Chondrocyte (in vitro differentiated cells): Measurements from ENCODE around the gene TBXAS1. TPM values are rescaled to one million over a fixed set of nuclear protein-coding genes. Genes with fewer than 3 reads are reported as not detected.

Experiments used
- DNase-seq: peaks from one replicate; pipeline ENCODE4 v3.0.0; 2021; ENCODE audit warnings: mixed read lengths, low spot score
- H3K27ac Mint-ChIP-seq: one replicate; pipeline ENCODE4 v1.8.0; 2021; ENCODE audit warnings: mild to moderate bottlenecking, moderate library complexity, mixed read lengths; ENCODE audit not compliant: unreplicated experiment
- H3K27me3 Mint-ChIP-seq: 2 replicates; pipeline ENCODE4 v1.8.0; 2021; ENCODE audit warnings: low read depth, mixed read lengths
- H3K36me3 Mint-ChIP-seq: 2 replicates; pipeline ENCODE4 v1.8.0; 2021; ENCODE audit warnings: low read depth, mixed read lengths
- H3K4me1 Mint-ChIP-seq: 2 replicates; pipeline ENCODE4 v1.8.0; 2021; ENCODE audit warnings: low read depth, mild to moderate bottlenecking, mixed read lengths
- H3K4me3 Mint-ChIP-seq: one replicate; pipeline ENCODE4 v1.8.0; 2021; ENCODE audit warnings: mild to moderate bottlenecking, moderate library complexity, mixed read lengths; ENCODE audit not compliant: unreplicated experiment
- H3K9me3 Mint-ChIP-seq: 2 replicates; pipeline ENCODE4 v1.8.0; 2021; ENCODE audit warnings: low read depth, mixed read lengths
- CTCF ChIP-seq: fragments of 200-600 bp; sonication (generic); IDR thresholded peaks from 2 replicates; pipeline ENCODE4 v1.5.0; 2021; ENCODE audit warnings: antibody characterized with exemption, mild to moderate bottlenecking, moderate library complexity
- total RNA-seq: library from RNA; stranded (reverse); gene quantifications from 3 replicates; pipeline ENCODE4 v1.2.1, GENCODE V29; 2021

The TBXAS1 gene
- total RNA-seq, 1 donor from 2014 or later = 2.4 TPM

DNA sequence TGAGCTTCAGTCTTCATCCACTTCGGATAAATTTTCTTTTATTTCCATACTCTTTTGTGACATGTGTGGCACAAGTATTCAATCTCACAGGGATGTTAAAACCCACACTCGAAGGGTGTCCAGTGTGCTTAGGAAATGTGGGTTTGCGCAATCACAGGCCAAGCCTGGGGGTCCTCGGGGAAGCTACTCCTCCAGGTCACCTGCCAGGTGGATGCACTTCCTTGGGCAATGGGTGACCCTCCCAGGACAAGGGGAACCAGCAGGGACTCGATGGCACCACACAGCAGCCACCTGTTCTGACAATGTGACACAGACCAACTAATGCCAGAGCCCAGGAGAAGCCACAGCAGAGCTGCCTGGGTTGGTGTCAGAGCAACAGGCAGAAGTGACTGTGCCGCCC lies 194.7 kb downstream of the TBXAS1 start:
- Mint-ChIP-seq H3K27me3 (peaks cover 4% of the 10 kb centered on the region), H3K9me3 (no peaks in the 10 kb centered on the region), H3K4me1 (peaks cover 15% of the 10 kb centered on the region), H3K27ac (no peak overlapping the region), H3K36me3 (peaks cover 17% of the 10 kb centered on the region), H3K4me3 (no peak overlapping the region)
- DNase-seq = no peak
- no peak for TF ChIP-seq CTCF

GRCh38 chr7:140024585-140024984 lies 195.5 kb downstream of the TBXAS1 start:
- Mint-ChIP-seq H3K9me3 (no peaks in the 10 kb centered on the region), H3K36me3 (peaks cover 17% of the 10 kb centered on the region), H3K27ac (no peak overlapping the region), H3K4me1 (peaks cover 15% of the 10 kb centered on the region), H3K27me3 (no peaks in the 10 kb centered on the region), H3K4me3 (no peak overlapping the region)
- TF ChIP-seq CTCF = no peak
- no peak for DNase-seq

- H3K4me1 Mint-ChIP-seq = peaks cover 15% of the 10 kb centered on the region
- H3K4me3 Mint-ChIP-seq = no peak overlapping the region
- H3K9me3 Mint-ChIP-seq = no peaks in the 10 kb centered on the region
- no peak for DNase-seq
- no peak for TF ChIP-seq CTCF
- H3K27ac Mint-ChIP-seq = no peak overlapping the region
- H3K36me3 Mint-ChIP-seq = peaks cover 17% of the 10 kb centered on the region
- no peaks in the 10 kb centered on the region for H3K27me3 Mint-ChIP-seq
Observed at GRCh38 chr7:140025241-140025640, 196.2 kb downstream of the TBXAS1 start.

- Mint-ChIP-seq H3K4me1 (peaks cover 15% of the 10 kb centered on the region), H3K27ac (no peak overlapping the region), H3K27me3 (no peaks in the 10 kb centered on the region), H3K36me3 (peaks cover 18% of the 10 kb centered on the region), H3K4me3 (no peak overlapping the region), H3K9me3 (no peaks in the 10 kb centered on the region)
- no peak for TF ChIP-seq CTCF
- DNase-seq = no peak
Observed at GRCh38 chr7:140025814-140026433, 196.9 kb downstream of the TBXAS1 start.

GRCh38 chr7:140026935-140027334 lies 197.9 kb downstream of the TBXAS1 start:
- Mint-ChIP-seq H3K27ac (no peak overlapping the region), H3K27me3 (no peaks in the 10 kb centered on the region), H3K36me3 (peaks cover 18% of the 10 kb centered on the region), H3K4me1 (peaks cover 13% of the 10 kb centered on the region), H3K9me3 (no peaks in the 10 kb centered on the region), H3K4me3 (no peak overlapping the region)
- no peak for DNase-seq
- TF ChIP-seq CTCF = no peak
